Stimulated activated naive B cell treated with anti-CD40 and anti-IgM and Interleukin-4, amounts not matched to agents 10 μg/mL and 1 μg/mL and 100 μg/mL, for 72 hours (primary cell): Measurements from ENCODE around the gene BTG1.
"Not testable (repeated sequence)": the region's sequence is repeated elsewhere in the genome, so short reads cannot be mapped to it uniquely, and the experiment has no call there.

Experiments
- ATAC-seq, 2 donors: fragments of 150-1000 bp; cut with Tn5 transposase; replicated peaks; 2 replicates each; pipeline ENCODE4 v1.10.0; 2021; ENCODE audit warnings: moderate library complexity in 1 of 2
- DNase-seq: peaks from one replicate; pipeline ENCODE4 v3.0.0; 2021
- H3K27ac Mint-ChIP-seq: one replicate; pipeline ENCODE4 v1.8.0; 2022; ENCODE audit warnings: mild to moderate bottlenecking, mixed read lengths
- H3K27me3 Mint-ChIP-seq, 2 donors: one replicate each; pipeline ENCODE4 v1.8.0; 2022; ENCODE audit warnings: mixed read lengths in 2 of 2
- H3K36me3 Mint-ChIP-seq, 2 donors: one replicate each; pipeline ENCODE4 v1.8.0; 2022; ENCODE audit warnings: mixed read lengths in 2 of 2, mild to moderate bottlenecking in 1 of 2
- H3K4me1 Mint-ChIP-seq, 2 donors: one replicate each; pipeline ENCODE4 v1.8.0; 2022; ENCODE audit warnings: mixed read lengths in 2 of 2, mild to moderate bottlenecking in 1 of 2
- H3K4me3 Mint-ChIP-seq, 2 donors: one replicate each; pipeline ENCODE4 v1.8.0; 2022; ENCODE audit warnings: mild to moderate bottlenecking in 2 of 2, mixed read lengths in 2 of 2, moderate library complexity in 1 of 2
- H3K9me3 Mint-ChIP-seq, 2 donors: one replicate each; pipeline ENCODE4 v1.8.0; 2022; ENCODE audit warnings: mixed read lengths in 2 of 2, mild to moderate bottlenecking in 1 of 2

BTG1 gene

GRCh38 chr12:92143686-92144630 lies 1.7 kb downstream of the BTG1 start:
- peak; percentile 60 for DNase-seq
- Mint-ChIP-seq H3K4me1 (peaks cover 24 to 44% of the 10 kb centered on the region in 2 donors), H3K36me3 (peaks cover 71 to 88% of the 10 kb centered on the region in 2 donors), H3K27ac (peak overlapping the region; percentile 100), H3K4me3 (peak overlapping the region; percentile 98 to 99), H3K9me3 (no peaks in the 10 kb centered on the region), H3K27me3 (peaks cover 0 to 4% of the 10 kb centered on the region in 2 donors)
- ATAC-seq: peak; percentile 32 to 39

GRCh38 chr12:92143258-92143657 lies 2.4 kb downstream of the BTG1 start:
- H3K4me3 Mint-ChIP-seq: peak overlapping the region; percentile 98 to 99

GRCh38 chr12:92142251-92142926 lies 3.3 kb downstream of the BTG1 start:
- no peak for DNase-seq
- Mint-ChIP-seq H3K4me1 (peaks cover 28 to 50% of the 10 kb centered on the region in 2 donors), H3K9me3 (no peaks in the 10 kb centered on the region), H3K27me3 (peaks cover 0 to 4% of the 10 kb centered on the region in 2 donors), H3K27ac (peak overlapping the region; percentile 100), H3K4me3 (peak overlapping the region; percentile 98 to 99), H3K36me3 (peaks cover 76 to 95% of the 10 kb centered on the region in 2 donors)
- ATAC-seq: no peak

More at GRCh38 chr12:92143258-92143657, 2.4 kb downstream of the BTG1 start:
- DNase-seq: no peak
- ATAC-seq: no peak
- no peaks in the 10 kb centered on the region for H3K9me3 Mint-ChIP-seq
- peaks cover 0 to 4% of the 10 kb centered on the region in 2 donors for H3K27me3 Mint-ChIP-seq
- H3K27ac Mint-ChIP-seq: peak overlapping the region; percentile 100
- H3K4me1 Mint-ChIP-seq: peaks cover 22 to 45% of the 10 kb centered on the region in 2 donors
- H3K36me3 Mint-ChIP-seq: peaks cover 73 to 90% of the 10 kb centered on the region in 2 donors

GRCh38 chr12:92141591-92142121 lies 4.0 kb downstream of the BTG1 start:
- peak overlapping the region; percentile 87 for H3K27ac Mint-ChIP-seq
- peaks cover 78 to 96% of the 10 kb centered on the region in 2 donors for H3K36me3 Mint-ChIP-seq
- ATAC-seq (no peak), DNase-seq (no peak)
- H3K27me3 Mint-ChIP-seq: peaks cover 0 to 4% of the 10 kb centered on the region in 2 donors
- no peaks in the 10 kb centered on the region for H3K9me3 Mint-ChIP-seq
- peak overlapping the region; percentile 98 to 99 for H3K4me3 Mint-ChIP-seq
- H3K4me1 Mint-ChIP-seq: peaks cover 32 to 51% of the 10 kb centered on the region in 2 donors

GRCh38 chr12:92140896-92141536 lies 4.6 kb downstream of the BTG1 start:
- peak overlapping the region; percentile 87 for H3K27ac Mint-ChIP-seq
- H3K27me3 Mint-ChIP-seq: peaks cover 0 to 4% of the 10 kb centered on the region in 2 donors
- no peak for ATAC-seq
- DNase-seq: no peak
- H3K9me3 Mint-ChIP-seq: no peaks in the 10 kb centered on the region
- H3K36me3 Mint-ChIP-seq: peaks cover 79 to 96% of the 10 kb centered on the region in 2 donors
- H3K4me1 Mint-ChIP-seq: peaks cover 34 to 51% of the 10 kb centered on the region in 2 donors
- H3K4me3 Mint-ChIP-seq: peak overlapping the region; percentile 98 to 99

- Mint-ChIP-seq H3K36me3 (peaks cover 78 to 95% of the 10 kb centered on the region in 2 donors), H3K27ac (peak overlapping the region; percentile 87), H3K9me3 (no peaks in the 10 kb centered on the region), H3K4me1 (peaks cover 35 to 53% of the 10 kb centered on the region in 2 donors), H3K4me3 (peak overlapping the region; percentile 98 to 99), H3K27me3 (no peaks in the 10 kb centered on the region)
- ATAC-seq (no peak), DNase-seq (no peak)
Observed at GRCh38 chr12:92140156-92140555, 5.5 kb downstream of the BTG1 start.

GRCh38 chr12:92139634-92140150 lies 6.0 kb downstream of the BTG1 start:
- Mint-ChIP-seq H3K4me1 (peaks cover 39 to 57% of the 10 kb centered on the region in 2 donors), H3K27me3 (no peaks in the 10 kb centered on the region), H3K9me3 (no peaks in the 10 kb centered on the region), H3K4me3 (peak overlapping the region; percentile 98 to 99), H3K27ac (peak overlapping the region; percentile 32), H3K36me3 (peaks cover 78 to 95% of the 10 kb centered on the region in 2 donors)
- DNase-seq: no peak
- ATAC-seq: no peak

GRCh38 chr12:92138626-92139025 lies 7.0 kb downstream of the BTG1 start:
- Mint-ChIP-seq H3K27me3 (no peaks in the 10 kb centered on the region), H3K4me1 (peaks cover 46 to 59% of the 10 kb centered on the region in 2 donors), H3K9me3 (no peaks in the 10 kb centered on the region), H3K27ac (peak overlapping the region; percentile 28), H3K36me3 (peaks cover 69 to 90% of the 10 kb centered on the region in 2 donors), H3K4me3 (peak overlapping the region; percentile 98 to 99)
- ATAC-seq (no peak), DNase-seq (no peak)

- ATAC-seq (no peak), DNase-seq (no peak)
- Mint-ChIP-seq H3K27ac (peak overlapping the region; percentile 28), H3K36me3 (peaks cover 67 to 87% of the 10 kb centered on the region in 2 donors), H3K4me1 (peaks cover 50 to 64% of the 10 kb centered on the region in 2 donors), H3K9me3 (no peaks in the 10 kb centered on the region), H3K4me3 (peak overlapping the region; percentile 98 to 99), H3K27me3 (no peaks in the 10 kb centered on the region)
Observed at GRCh38 chr12:92138144-92138543, 7.5 kb downstream of the BTG1 start.

GRCh38 chr12:92136965-92137721 lies 8.5 kb downstream of the BTG1 start:
- Mint-ChIP-seq H3K36me3 (peaks cover 59 to 80% of the 10 kb centered on the region in 2 donors), H3K27me3 (no peaks in the 10 kb centered on the region), H3K27ac (peak overlapping the region; percentile 15), H3K4me3 (peak overlapping the region; percentile 98 to 99), H3K4me1 (peaks cover 53 to 73% of the 10 kb centered on the region in 2 donors), H3K9me3 (no peaks in the 10 kb centered on the region)
- DNase-seq (no peak), ATAC-seq (no peak)

- peak overlapping the region; percentile 60 for H3K27ac Mint-ChIP-seq
- peak overlapping the region; percentile 98 to 99 for H3K4me3 Mint-ChIP-seq
- H3K27me3 Mint-ChIP-seq: no peaks in the 10 kb centered on the region
- H3K4me1 Mint-ChIP-seq: peaks cover 59 to 83% of the 10 kb centered on the region in 2 donors
- no peak for ATAC-seq
- no peak for DNase-seq
- H3K9me3 Mint-ChIP-seq: no peaks in the 10 kb centered on the region
- H3K36me3 Mint-ChIP-seq: peaks cover 63 to 82% of the 10 kb centered on the region in 2 donors
Observed at GRCh38 chr12:92136026-92136730, 9.5 kb downstream of the BTG1 start.

GRCh38 chr12:92135541-92135940 lies 10.1 kb downstream of the BTG1 start:
- Mint-ChIP-seq H3K27ac (peak overlapping the region; percentile 63), H3K4me1 (peaks cover 62 to 89% of the 10 kb centered on the region in 2 donors), H3K36me3 (peaks cover 66 to 81% of the 10 kb centered on the region in 2 donors), H3K4me3 (peak overlapping the region; percentile 78 to 99)
- not testable (repeated sequence) for ATAC-seq, H3K9me3 Mint-ChIP-seq, DNase-seq, H3K27me3 Mint-ChIP-seq
